Suprapubic skin (tissue), 4 donors: ENCODE data around the gene MYO15B.

ENCODE experiments used
- EP300 ChIP-seq: sonication (generic); formaldehyde crosslinking; IDR thresholded peaks from one replicate; pipeline ENCODE4 v1.6.1; 2017; ENCODE audit warnings: antibody characterized with exemption
- POLR2AphosphoS5 ChIP-seq, 3 donors: sonication (generic); formaldehyde crosslinking; IDR thresholded peaks; one replicate each; pipeline ENCODE4 v1.6.1; 2017; ENCODE audit warnings: antibody characterized with exemption in 3 of 3
- TF ChIP-seq, protein P1 (sequence below), 2 donors: fragments of 200-600 bp in 1 of 2; fragments of 450-650 bp in 1 of 2; sonication (generic) in 1 of 2; IDR thresholded peaks; one replicate each; pipeline ENCODE4 v1.5.1; 2016 to 2019; ENCODE audit warnings: antibody characterized with exemption in 2 of 2, mild to moderate bottlenecking in 1 of 2, moderate library complexity in 1 of 2

DNA sequence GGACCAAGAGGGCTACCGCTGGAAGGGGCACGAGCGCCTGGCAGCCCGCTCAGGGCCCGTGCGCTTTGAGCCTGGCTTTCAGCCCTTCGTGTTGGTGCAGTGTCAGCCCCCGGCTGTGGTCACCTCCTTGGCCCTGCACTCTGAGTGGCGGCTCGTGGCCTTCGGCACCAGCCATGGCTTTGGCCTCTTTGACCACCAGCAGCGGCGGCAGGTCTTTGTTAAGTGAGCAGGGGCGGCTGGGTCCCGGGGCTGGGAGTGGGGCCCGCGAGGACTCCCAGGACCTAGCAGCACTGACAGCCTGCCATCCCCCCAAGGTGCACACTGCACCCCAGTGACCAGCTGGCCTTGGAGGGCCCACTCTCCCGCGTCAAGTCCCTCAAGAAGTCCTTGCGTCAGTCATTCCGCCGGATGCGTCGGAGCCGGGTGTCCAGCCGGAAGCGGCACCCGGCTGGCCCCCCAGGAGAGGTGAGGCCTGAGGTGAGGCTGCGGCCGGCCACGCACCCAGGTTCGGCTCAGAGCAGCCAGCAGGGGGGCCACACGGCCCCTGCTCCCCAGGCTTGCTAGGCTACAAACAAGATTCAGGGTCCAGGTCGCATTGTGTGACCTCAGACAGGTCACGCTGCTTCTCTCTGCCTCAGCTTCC lies 17.4 kb upstream of the MYO15B start:
- TF ChIP-seq EP300, result no peak
- TF ChIP-seq, protein P1, sequence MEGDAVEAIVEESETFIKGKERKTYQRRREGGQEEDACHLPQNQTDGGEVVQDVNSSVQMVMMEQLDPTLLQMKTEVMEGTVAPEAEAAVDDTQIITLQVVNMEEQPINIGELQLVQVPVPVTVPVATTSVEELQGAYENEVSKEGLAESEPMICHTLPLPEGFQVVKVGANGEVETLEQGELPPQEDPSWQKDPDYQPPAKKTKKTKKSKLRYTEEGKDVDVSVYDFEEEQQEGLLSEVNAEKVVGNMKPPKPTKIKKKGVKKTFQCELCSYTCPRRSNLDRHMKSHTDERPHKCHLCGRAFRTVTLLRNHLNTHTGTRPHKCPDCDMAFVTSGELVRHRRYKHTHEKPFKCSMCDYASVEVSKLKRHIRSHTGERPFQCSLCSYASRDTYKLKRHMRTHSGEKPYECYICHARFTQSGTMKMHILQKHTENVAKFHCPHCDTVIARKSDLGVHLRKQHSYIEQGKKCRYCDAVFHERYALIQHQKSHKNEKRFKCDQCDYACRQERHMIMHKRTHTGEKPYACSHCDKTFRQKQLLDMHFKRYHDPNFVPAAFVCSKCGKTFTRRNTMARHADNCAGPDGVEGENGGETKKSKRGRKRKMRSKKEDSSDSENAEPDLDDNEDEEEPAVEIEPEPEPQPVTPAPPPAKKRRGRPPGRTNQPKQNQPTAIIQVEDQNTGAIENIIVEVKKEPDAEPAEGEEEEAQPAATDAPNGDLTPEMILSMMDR (IDR thresholded peaks at IDR 0.05), result no peak
- TF ChIP-seq POLR2AphosphoS5 (IDR thresholded peaks at IDR 0.05), result no peak
